ENCODE measurements around the gene CT45A3.
"Not testable (repeated sequence)": the region's sequence is repeated elsewhere in the genome, so short reads cannot be mapped to it uniquely, and the experiment has no call there.

Gene CT45A3, protein sequence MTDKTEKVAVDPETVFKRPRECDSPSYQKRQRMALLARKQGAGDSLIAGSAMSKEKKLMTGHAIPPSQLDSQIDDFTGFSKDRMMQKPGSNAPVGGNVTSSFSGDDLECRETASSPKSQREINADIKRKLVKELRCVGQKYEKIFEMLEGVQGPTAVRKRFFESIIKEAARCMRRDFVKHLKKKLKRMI

DNA sequence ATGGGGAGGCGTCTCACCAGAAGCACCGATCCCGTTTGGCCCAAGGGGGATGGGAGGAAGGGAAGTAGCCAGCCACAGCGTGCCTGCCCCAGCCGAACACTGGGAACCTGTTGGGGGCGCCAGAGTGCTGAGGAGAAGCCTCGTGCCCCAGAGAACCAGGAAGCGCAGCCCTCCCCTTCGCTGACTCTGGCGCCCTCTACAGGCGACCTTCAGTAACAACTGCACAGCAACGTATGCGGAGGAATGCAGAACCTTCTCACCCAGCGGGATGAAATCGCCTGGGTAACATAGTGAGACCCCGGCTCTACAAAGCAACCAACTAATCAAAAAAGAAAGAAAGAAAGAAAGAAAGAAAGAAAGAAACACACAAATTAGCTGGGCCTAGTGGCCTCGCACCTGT is at the start of gene CT45A3:
Gene CT45A3, minus strand, starts transcription at position 101 of the 400 bp plus-strand sequence. CDS start 3,747 bp downstream, outside the sequence.
- not testable (repeated sequence) for DNase-seq

DNA sequence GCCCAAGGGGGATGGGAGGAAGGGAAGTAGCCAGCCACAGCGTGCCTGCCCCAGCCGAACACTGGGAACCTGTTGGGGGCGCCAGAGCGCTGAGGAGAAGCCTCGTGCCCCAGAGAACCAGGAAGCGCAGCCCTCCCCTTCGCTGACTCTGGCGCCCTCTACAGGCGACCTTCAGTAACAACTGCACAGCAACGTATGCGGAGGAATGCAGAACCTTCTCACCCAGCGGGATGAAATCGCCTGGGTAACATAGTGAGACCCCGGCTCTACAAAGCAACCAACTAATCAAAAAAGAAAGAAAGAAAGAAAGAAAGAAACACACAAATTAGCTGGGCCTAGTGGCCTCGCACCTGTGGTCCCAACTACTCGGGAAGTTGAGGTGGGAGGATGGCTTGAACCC is 34.7 kb upstream of the CT45A3 start, which contains the start of gene CT45A6:
Gene CT45A6, minus strand, starts transcription at position 101 of the 400 bp plus-strand sequence. CDS start 3,794 bp downstream, outside the sequence.
- DNase-seq, result not testable (repeated sequence)

DNA sequence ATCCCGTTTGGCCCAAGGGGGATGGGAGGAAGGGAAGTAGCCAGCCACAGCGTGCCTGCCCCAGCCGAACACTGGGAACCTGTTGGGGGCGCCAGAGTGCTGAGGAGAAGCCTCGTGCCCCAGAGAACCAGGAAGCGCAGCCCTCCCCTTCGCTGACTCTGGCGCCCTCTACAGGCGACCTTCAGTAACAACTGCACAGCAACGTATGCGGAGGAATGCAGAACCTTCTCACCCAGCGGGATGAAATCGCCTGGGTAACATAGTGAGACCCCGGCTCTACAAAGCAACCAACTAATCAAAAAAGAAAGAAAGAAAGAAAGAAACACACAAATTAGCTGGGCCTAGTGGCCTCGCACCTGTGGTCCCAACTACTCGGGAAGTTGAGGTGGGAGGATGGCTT is 17.4 kb upstream of the CT45A3 start, which contains the start of gene CT45A5:
Gene CT45A5, minus strand, starts transcription at position 101 of the 400 bp plus-strand sequence. CDS start 3,774 bp downstream, outside the sequence.
- not testable (repeated sequence) for DNase-seq

DNA sequence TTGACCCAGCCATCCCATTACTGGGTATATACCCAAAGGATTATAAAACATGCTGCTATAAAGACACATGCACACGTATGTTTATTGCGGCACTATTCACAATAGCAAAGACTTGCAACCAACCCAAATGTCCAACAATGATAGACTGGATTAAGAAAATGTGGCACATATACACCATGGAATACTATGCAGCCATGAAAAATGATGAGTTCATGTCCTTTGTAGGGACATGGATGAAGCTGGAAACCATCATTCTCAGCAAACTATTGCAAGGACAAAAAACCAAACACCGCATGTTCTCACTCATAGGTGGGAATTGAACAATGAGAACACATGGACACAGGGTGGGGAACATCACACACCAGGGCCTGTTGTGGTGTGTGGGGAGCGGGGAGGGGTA is 23.3 kb downstream of the CT45A3 start:
- DNase-seq, result not testable (repeated sequence)

DNA sequence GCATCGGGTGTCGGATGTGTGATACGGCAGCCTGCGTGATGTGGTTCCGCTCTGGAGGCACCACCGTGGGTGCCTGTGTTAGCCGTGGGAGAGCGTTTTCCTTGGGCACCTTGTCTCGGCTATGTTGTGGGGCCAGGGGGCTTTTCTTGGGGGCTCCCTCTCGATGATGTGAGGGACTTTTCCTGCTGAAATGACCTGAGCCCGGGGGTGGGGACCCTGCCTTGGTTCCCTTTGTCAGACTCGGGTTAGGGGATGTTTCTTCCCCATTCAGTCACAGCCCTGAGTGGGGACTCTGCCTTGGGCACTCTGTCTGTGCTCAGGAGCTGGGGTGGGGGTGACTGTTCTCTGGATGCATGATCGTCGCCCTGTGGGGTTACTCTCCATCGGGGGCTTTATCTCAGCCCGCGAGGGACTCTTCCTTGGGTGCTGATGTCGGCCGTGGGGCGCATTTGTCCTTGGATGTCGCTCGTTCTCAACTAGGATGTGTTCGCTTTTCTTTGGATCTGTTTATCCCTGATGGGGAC is 26.7 kb downstream of the CT45A3 start:
- no peak for DNase-seq

DNA sequence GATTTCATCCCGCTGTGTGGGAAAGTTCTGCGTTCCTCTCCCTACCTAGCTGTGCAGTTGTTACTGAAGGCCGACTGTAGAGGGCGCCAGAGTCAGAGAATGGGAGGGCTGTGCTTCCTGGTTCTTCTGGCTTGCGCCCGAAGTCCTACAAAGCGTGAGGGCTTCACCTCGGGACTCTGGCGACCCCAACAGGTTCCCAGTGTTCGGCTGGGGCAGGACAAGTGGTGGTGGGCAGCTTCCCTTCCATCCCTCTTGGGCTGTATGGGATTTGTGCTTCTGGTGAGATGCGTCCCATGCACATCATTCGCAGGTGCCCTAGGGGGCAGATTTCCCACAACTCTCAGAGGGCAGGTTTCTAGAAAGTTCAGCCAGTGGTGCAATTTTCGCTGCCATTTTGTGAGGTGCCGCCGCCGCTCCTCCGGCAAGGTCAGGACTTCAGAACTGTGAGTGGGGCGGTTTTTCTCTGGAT is 27.3 kb downstream of the CT45A3 start:
- DNase-seq, result no peak

DNA sequence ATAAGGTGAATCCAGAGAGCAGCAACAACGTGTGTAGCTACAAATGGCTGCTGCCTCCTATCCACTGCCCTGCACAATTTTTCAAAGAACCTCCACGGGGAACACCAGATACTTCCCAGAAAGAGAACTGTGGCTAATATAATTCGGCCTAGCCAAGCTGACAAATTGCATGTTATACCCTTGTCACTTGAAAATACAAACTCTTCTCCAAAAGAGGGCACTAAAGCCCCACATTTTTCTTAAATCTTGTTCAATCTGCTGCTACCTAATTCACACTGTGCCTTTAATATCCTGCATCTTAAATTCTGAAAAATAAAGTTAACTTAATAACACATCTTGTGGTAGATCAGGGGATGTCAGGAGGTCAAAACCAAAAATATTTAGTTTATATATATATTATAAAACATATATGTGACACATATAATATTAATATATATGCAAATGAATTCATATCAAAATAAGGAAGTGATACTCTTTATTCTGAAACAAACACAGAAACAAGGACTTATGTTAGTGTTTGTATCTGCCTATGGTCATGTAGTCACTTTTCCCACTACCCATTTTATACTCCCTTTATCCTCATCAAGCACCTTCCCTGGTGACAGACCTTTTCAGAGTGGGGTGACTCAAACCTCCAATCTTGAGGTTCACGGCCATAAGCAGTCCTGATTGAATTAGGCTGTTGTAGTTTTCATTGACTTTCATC is 30.5 kb downstream of the CT45A3 start:
- DNase-seq, result no peak

DNA sequence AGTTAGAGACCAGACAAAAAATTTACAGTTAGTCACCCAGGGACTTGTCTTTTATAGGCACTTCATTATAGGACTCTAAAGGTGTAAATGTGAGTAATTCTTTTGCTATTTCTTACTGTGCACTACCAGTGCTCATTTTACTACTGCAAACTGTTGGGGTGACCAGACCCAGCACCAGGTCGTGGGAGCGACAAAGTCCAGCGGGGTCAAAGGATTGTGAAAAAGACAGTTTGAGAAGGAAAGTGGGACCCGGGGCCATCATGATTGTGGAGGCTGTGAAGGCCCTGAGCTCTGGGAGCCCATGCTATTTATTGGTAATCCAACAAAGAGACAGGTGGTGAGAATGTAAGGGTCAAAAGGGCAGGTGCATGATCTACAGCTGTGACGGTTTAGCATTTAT is 33.3 kb downstream of the CT45A3 start:
- DNase-seq, result not testable (repeated sequence)

DNA sequence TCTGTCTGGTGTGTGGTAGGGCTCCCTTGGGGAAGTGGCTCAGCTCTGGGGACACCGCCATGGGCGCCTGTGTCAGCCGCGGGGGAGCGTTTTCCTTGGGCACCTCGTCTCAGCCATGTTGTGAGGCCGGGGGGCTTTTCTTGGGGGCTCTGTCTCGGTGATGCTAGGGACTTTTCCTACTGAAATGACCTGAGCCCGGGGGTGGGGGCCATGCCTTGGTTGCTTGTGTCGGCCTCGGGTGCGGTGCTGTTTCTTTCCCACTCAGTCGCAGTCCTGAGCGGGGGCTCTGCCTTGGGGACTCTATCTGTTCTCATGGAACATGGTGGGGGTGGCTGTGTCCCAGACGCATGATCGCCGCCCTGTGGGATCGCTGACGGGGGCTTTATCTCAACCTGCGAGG is 54.2 kb downstream of the CT45A3 start:
- DNase-seq, result no peak

DNA sequence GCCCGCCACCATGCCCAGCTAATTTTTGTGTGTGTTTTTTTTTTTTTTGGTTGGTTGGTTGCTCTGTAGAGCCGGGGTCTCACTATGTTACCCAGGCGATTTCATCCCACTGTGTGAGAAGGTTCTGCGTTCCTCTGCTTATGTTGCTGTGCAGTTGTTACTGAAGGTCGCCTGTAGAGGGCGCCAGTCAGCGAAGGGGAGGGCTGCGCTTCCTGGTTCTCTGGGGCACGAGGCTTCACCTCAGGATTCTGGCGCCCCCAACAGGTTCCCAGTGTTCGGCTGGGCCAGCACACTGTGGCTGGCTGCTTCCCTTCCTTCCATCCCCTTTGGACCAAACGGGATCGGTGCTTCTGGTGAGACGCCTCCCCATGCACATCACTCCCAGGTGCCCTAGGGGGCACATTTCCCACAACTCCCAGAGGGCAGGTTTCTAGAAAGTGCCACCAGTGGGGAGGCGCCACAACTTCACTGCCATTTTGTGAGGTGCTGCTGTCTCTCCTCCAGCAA is 54.8 kb downstream of the CT45A3 start, which contains the start of gene CT45A1:
Gene CT45A1, plus strand, starts transcription at position 457 of the 507 bp plus-strand sequence. CDS start 5,302 bp downstream, outside the sequence.
- not testable (repeated sequence) for DNase-seq

Data from right forelimb (tissue), 1 donor.